ENCODE results near the gene KCNAB2.

The KCNAB2 gene

GRCh38 chr1:6101826-6102531, 56.3 kb downstream of the KCNAB2 start:
- no peak for DNase-seq (ENCODE audit: low spot score)

GRCh38 chr1:6102532-6102845, 56.8 kb downstream of the KCNAB2 start:
- no peak for DNase-seq (ENCODE audit: low spot score)
- TF ChIP-seq, protein P1, sequence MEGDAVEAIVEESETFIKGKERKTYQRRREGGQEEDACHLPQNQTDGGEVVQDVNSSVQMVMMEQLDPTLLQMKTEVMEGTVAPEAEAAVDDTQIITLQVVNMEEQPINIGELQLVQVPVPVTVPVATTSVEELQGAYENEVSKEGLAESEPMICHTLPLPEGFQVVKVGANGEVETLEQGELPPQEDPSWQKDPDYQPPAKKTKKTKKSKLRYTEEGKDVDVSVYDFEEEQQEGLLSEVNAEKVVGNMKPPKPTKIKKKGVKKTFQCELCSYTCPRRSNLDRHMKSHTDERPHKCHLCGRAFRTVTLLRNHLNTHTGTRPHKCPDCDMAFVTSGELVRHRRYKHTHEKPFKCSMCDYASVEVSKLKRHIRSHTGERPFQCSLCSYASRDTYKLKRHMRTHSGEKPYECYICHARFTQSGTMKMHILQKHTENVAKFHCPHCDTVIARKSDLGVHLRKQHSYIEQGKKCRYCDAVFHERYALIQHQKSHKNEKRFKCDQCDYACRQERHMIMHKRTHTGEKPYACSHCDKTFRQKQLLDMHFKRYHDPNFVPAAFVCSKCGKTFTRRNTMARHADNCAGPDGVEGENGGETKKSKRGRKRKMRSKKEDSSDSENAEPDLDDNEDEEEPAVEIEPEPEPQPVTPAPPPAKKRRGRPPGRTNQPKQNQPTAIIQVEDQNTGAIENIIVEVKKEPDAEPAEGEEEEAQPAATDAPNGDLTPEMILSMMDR (IDR thresholded peaks at IDR 0.05; ENCODE audit: extremely low read depth, missing control alignments): no peak

More at GRCh38 chr1:6101826-6102531, 56.3 kb downstream of the KCNAB2 start:
- TF ChIP-seq, protein P1 (IDR thresholded peaks at IDR 0.05; ENCODE audit: extremely low read depth, missing control alignments): no peak

DNA sequence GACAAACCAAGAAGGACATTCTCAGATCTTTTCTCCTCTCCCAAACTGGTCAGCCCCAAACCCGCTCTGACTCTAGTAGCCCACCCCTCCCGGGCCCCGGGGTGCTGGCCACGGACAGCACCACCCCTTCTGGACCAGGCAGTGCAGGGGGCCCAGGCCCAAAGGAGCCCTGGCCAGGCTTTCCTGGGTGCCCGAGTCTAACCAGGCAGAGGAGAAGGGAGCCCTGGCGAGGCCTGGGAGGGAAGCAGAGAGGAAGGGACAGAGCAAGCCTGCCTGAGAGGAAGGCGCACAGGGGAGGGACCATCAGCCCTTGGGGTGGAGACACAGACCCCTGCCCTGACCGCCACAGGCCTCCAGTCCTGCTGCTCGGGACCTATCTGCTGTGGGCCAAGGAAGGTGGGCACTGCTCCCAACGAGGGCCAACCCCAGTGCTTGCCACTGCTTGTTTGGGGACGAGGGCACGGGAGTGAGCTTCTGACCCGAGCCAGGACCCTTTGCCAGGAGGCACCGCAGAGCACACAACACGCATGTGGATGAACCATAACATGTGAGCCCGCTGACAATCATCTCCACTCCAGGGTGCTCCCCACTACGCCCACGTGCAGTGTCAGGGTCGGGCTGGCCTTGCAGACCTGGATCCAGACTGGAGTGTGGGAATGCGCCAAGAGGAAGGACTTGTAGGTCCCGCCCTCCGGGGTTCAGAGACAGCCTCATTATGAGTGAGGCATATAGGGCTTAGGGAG, 57.6 kb downstream of the KCNAB2 start:
- TF ChIP-seq, protein P1 (IDR thresholded peaks at IDR 0.05; ENCODE audit: extremely low read depth, missing control alignments): no peak
- DNase-seq (ENCODE audit: low spot score): no peak

GRCh38 chr1:6103854-6104530, 58.3 kb downstream of the KCNAB2 start:
- TF ChIP-seq, protein P1 (IDR thresholded peaks at IDR 0.05; ENCODE audit: extremely low read depth, missing control alignments): no peak
- no peak for DNase-seq (ENCODE audit: low spot score)

DNA sequence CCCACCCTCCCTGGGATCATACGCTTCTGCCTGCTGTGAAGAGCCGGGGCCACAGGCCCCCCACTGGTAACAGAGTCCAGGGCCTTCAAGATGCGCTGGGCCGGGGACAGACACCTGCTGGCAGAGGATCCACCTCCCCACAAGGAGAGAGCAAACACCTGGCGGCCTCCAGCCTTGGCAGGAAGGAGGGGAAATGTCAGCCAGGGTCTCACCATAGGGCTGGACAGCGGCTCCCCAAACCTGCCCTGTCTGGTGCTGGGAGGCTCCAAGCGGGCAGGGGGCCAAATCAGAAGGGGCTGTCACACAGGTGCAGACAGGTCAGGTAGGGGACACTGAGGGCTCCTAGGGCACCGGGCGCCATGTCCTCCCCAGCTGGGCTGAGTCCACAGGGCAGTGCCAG, 58.9 kb downstream of the KCNAB2 start:
- TF ChIP-seq, protein P1 (IDR thresholded peaks at IDR 0.05; ENCODE audit: extremely low read depth, missing control alignments): no peak
- no peak for DNase-seq (ENCODE audit: low spot score)

- TF ChIP-seq, protein P1 (IDR thresholded peaks at IDR 0.05; ENCODE audit: extremely low read depth, missing control alignments): no peak
- DNase-seq (ENCODE audit: low spot score): no peak
Observed at GRCh38 chr1:6105218-6105679, 59.6 kb downstream of the KCNAB2 start.

- TF ChIP-seq, protein P1 (IDR thresholded peaks at IDR 0.05; ENCODE audit: extremely low read depth, missing control alignments): no peak
- DNase-seq (ENCODE audit: low spot score): no peak
Observed at GRCh38 chr1:6105763-6106162, 60.1 kb downstream of the KCNAB2 start.
